ENCODE results near the gene ROR2.

ROR2 gene

GRCh38 chr9:91948597-91949391, 1.2 kb downstream of the ROR2 start:
- peak; percentile 26 for DNase-seq

DNA sequence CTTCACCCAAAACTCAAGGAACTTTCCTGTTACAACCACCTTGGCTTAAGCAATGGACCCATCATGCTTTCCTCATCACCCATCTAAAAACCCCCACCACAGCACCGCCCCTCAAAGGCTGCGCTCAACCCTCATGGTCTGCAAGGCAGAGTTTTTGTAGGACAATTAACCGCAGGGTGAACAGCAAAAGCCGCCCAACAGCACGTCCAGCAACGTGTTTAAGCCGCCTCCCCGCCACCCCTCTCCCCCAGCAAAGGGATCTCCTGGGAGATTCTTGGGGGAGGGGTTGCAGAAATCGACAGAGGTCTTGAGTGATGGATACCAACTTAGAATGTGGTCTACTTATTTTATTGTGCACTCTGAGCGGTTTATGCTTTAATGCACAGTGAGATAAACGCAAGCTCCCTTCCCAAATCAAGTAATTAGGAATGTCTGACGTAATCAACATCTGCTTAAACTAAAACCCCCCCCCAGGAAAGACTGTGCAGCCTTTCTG, 1.9 kb downstream of the ROR2 start:
- DNase-seq: no peak

- no peak for DNase-seq
These were observed 3.2 kb downstream of the ROR2 start for GRCh38 chr9:91946653-91947488.

DNA sequence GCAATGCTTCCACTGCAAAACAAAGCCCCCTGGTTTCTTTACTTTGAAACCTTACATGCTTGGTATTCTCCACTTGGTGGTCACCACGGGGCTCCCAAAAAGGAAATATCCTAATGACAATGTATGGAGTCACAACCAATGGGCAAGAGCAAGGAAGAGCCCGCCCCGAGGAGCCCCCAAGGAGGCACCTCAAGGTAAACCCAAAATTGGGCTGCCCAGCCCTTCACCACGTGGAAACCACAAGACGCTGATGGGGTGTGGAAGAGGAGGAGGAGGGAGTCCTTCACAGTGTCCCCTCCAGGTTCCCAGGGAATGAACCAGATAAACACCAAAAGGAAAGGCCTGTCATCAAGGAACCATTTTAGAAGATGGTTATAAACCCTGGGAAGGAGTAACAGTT, 3.8 kb downstream of the ROR2 start:
- DNase-seq: no peak

DNA sequence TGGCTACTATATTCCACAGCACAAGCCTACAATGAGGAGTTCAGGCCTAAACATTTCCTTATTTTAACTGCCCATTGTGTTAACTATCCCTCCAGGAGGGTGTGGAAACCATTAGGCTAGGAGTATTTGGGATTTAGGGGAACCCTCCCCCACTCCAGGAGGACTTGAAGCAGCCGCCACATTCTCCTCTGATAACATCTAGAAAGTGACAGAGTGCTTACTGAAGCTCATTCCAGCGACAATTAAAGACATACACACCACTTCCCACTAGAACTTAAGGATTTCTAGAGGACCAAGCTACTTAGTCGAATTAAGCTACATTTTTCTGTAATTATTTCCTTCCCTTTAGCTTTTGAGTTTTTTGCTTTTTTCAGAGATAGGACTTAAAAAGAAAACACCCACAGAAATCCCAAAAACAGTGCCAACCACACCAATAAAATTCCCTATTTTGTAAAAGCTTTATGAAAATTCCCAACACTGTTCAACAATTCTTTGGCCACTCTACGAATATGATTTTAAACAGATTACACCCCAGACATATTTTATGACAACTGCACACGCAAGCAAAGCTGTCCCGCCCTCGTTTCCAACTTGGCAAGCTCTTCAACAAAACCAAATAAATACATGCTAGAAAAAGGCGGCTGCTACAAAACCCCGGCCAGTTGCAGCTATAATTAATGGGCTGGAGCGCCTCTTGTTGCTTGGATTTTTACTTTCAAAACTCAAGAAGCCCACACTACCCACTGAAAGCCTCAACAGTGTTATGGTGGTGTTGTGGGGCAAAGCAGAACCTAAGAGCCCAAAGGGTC, 4.5 kb downstream of the ROR2 start:
- no peak for DNase-seq

- DNase-seq: no peak
These were observed 5.3 kb downstream of the ROR2 start for GRCh38 chr9:91944711-91945110.

GRCh38 chr9:91943478-91944470, 6.3 kb downstream of the ROR2 start:
- no peak for DNase-seq

- DNase-seq: no peak
These were observed 7.8 kb downstream of the ROR2 start for GRCh38 chr9:91942201-91942600.

- no peak for DNase-seq
These were observed 10.1 kb downstream of the ROR2 start for GRCh38 chr9:91939978-91940377.

- no peak for DNase-seq
These were observed 12.3 kb downstream of the ROR2 start for GRCh38 chr9:91937727-91938126.

GRCh38 chr9:91937056-91937455, 13.0 kb downstream of the ROR2 start:
- no peak for DNase-seq

DNA sequence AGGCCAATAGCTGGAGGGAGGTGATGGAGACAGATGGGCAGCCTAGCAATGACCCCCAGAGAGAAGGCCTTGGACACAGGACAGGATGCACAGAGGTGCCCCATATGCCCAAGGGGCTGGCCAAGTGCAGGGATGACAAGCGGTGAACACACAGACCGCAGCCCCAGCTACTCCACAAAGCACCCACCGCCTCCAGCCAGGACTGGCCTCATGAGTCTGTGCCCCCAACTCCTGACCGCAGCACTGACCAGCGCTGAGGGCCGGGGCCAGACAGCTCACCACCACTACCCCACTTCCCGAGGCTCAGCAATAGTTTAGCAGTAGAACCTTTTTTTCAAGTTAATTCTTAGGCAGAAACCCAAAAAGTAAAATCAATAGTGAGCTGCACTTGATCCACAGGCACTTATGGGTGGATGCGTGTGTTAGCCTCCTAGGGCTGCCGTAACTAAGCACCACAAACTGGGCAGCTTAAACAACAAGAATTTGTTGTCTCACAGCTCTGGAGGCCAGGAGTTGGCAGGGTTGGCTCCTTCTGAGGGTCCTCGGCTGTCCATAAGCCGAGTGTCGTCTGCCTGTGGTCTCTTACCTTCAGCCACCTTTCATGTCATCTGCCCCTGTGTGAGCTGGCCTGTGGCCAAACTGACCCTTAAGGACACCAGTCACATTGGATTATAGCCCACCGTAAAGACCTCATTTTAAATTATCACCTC, 14.1 kb downstream of the ROR2 start:
- no peak for DNase-seq

DNA sequence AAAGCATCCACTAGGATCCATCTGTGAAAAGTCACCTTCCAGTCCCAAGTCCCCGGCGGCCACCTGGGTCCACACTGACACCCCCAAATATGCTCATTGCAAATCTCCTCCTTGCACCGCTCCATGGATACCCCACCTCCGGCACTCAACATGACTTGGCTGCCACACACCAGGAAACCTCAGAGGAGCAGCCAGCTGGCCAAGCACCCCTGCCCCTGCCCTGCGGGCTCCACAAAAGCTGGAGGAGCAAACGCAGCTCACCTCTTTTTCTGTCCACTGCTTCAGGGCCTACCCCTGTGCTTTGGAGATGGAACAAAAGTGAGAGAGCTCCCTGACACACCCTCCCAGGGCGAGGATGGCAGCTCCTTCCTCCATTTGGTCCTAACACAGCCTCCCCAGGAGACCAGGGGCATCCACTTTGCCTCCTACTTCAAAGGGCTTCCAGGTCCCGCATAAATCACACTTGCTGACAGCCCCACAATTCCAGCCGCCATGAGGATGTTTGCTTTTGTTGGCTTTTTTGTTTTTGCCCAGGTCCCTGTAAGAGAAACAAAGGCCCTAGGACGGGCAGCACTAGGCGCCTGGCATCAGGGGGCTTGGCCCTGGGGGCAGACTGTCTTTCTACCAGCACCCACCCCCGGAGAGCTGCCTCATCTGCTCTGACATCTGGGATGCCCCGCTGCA, 14.8 kb downstream of the ROR2 start:
- no peak for DNase-seq

- DNase-seq: no peak
These were observed 15.4 kb downstream of the ROR2 start for GRCh38 chr9:91934654-91935053.

DNA sequence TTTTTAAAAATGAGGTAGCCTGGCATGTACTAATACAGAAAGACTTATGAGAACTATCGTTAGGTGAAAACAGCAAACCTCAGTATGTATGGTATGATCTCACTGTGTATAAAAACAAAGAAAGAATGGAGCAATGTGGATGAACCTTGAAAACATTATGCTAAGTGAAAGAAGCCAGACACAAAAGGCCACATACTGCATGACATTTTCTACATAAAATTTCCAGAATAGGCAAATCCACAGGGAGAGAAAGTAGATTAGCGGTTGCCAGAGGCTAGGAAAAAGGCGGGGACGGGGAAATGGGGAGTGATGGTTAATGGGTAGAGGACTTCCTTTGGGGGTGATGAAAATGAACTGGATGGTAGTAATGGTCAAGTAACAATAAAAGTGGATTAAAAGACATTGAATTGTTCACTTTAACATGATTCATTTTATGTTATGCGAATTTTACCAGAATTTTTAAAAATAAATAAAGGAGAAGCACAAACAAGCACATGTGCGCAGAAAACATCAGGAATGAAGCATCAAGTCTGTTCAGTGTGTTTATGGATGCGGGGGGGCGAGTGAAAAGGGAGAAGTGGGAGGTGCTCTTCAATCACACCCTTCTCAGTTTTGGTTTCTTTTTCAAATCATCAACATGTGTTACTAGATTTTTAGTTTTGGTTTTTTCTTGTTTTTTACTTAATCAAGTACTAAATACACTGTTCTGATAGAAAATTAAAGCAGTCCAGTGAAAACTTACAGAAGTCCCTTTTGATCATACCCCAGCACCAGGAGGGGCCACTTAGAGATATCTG, 16.3 kb downstream of the ROR2 start:
- DNase-seq: no peak

- DNase-seq: no peak
These were observed 19.6 kb downstream of the ROR2 start for GRCh38 chr9:91930475-91930874.

GRCh38 chr9:91929331-91929730, 20.7 kb downstream of the ROR2 start:
- DNase-seq: no peak

- no peak for DNase-seq
These were observed 22.0 kb downstream of the ROR2 start for GRCh38 chr9:91927922-91928510.

GRCh38 chr9:91924090-91924489, 25.9 kb downstream of the ROR2 start:
- no peak for DNase-seq
